Right forelimb (tissue), 1 donor: ENCODE measurements around the gene OVOL3.
"Not testable (repeated sequence)": the region's sequence is repeated elsewhere in the genome, so short reads cannot be mapped to it uniquely, and the experiment has no call there.

Source experiments
- DNase-seq: peaks from one replicate; pipeline ENCODE4 v3.0.0-alpha.2; 2018

The OVOL3 gene

GRCh38 chr19:36110487-36111199 lies at the start of gene OVOL3:
TSS of gene OVOL3 (plus strand) at chr19:36111143. CDS start at chr19:36111203, 60 bp downstream.
- no peak for DNase-seq

GRCh38 chr19:36061367-36061766 lies 49.6 kb upstream of the OVOL3 start:
- DNase-seq, result no peak

GRCh38 chr19:36064826-36065225 lies 46.1 kb upstream of the OVOL3 start:
- no peak for DNase-seq

- no peak for DNase-seq
Observed at GRCh38 chr19:36067681-36068080, 43.3 kb upstream of the OVOL3 start.

- not testable (repeated sequence) for DNase-seq
Observed at GRCh38 chr19:36068810-36069499, 42.0 kb upstream of the OVOL3 start.

- DNase-seq, result no peak
Observed at GRCh38 chr19:36072081-36072480, 38.9 kb upstream of the OVOL3 start.

- no peak for DNase-seq
Observed at GRCh38 chr19:36073121-36073876, 37.6 kb upstream of the OVOL3 start.

- no peak for DNase-seq
Observed at GRCh38 chr19:36079389-36079945, 31.5 kb upstream of the OVOL3 start.

GRCh38 chr19:36081385-36081784 lies 29.6 kb upstream of the OVOL3 start:
- no peak for DNase-seq

- no peak for DNase-seq
Observed at GRCh38 chr19:36081894-36082293, 29.0 kb upstream of the OVOL3 start.

GRCh38 chr19:36082916-36083315 lies 28.0 kb upstream of the OVOL3 start:
- no peak for DNase-seq

GRCh38 chr19:36084231-36085009 lies 26.5 kb upstream of the OVOL3 start:
- no peak for DNase-seq

- no peak for DNase-seq
Observed at GRCh38 chr19:36086326-36086725, 24.6 kb upstream of the OVOL3 start.

- no peak for DNase-seq
Observed at GRCh38 chr19:36089847-36090246, 21.1 kb upstream of the OVOL3 start.

- DNase-seq, result no peak
Observed at GRCh38 chr19:36090910-36091695, 19.8 kb upstream of the OVOL3 start.

GRCh38 chr19:36092566-36092965 lies 18.4 kb upstream of the OVOL3 start:
- no peak for DNase-seq

GRCh38 chr19:36093146-36093662 lies 17.7 kb upstream of the OVOL3 start:
- DNase-seq, result no peak

- DNase-seq, result no peak
Observed at GRCh38 chr19:36093687-36094086, 17.3 kb upstream of the OVOL3 start.

- no peak for DNase-seq
Observed at GRCh38 chr19:36097036-36097435, 13.9 kb upstream of the OVOL3 start.

GRCh38 chr19:36099166-36099785 lies 11.7 kb upstream of the OVOL3 start:
- DNase-seq, result no peak

GRCh38 chr19:36100476-36100875 lies 10.5 kb upstream of the OVOL3 start:
- no peak for DNase-seq
